MM.1S (cell line): ENCODE results near the gene SYNJ1.

Experiments used
- CTCF ChIP-seq: fragments of 300-600 bp; sonication (generic); IDR thresholded peaks from 2 replicates; pipeline ENCODE4 v1.5.1; 2016; ENCODE audit warnings: antibody characterized with exemption, low read length, mixed read lengths
- EZH2 ChIP-seq: fragments of 300-600 bp; sonication (generic); optimal IDR thresholded peaks from 2 replicates; pipeline ENCODE3; 2017; ENCODE audit warnings: low read depth, mild to moderate bottlenecking, antibody characterized with exemption, low read length, mixed read lengths
- EZH2phosphoT487 ChIP-seq: fragments of 300-600 bp; sonication (generic); IDR thresholded peaks from 2 replicates; pipeline ENCODE4 v1.6.1; 2018; ENCODE audit warnings: antibody characterized with exemption, low read length

GRCh38 chr21:32728456-32728839 lies 635 bp upstream of the SYNJ1 start:
- TF ChIP-seq CTCF (no peak), EZH2phosphoT487 (no peak), EZH2 (no peak)
